Esophagus muscularis mucosa (tissue), 4 donors: ENCODE data around the gene TMEM127. TPM values are rescaled to one million over a fixed set of nuclear protein-coding genes. Genes with fewer than 3 reads are reported as not detected.

Source experiments
- DNase-seq: peaks from one replicate; pipeline ENCODE4 v3.0.0-alpha.2; 2017; ENCODE audit errors: extremely low spot score
- H3K27ac ChIP-seq, 4 donors: fragments of 200-600 bp; sonication (generic); replicated peaks in 1 of 4; 1 replicate in 3 of 4; 2 replicates in 1 of 4; pipeline ENCODE4 v1.5.1; 2016 to 2019; ENCODE audit warnings: mild to moderate bottlenecking in 1 of 4
- H3K27me3 ChIP-seq, 4 donors: fragments of 200-600 bp; sonication (generic); one replicate each; pipeline versions ENCODE4 v1.5.1 to v1.6.0; 2016 to 2019
- H3K36me3 ChIP-seq, 4 donors: fragments of 200-600 bp; sonication (generic); one replicate each; pipeline ENCODE4 v1.5.1; 2016 to 2019
- H3K4me1 ChIP-seq, 4 donors: fragments of 200-600 bp; sonication (generic); one replicate each; pipeline ENCODE4 v1.5.1; 2016 to 2019
- H3K4me3 ChIP-seq, 4 donors: fragments of 200-600 bp; sonication (generic); 1 replicate in 2 of 4; 2 replicates in 2 of 4; pipeline ENCODE4 v1.5.1; 2016 to 2019; ENCODE audit warnings: mild to moderate bottlenecking in 4 of 4, moderate library complexity in 1 of 4
- H3K9me3 ChIP-seq, 4 donors: fragments of 200-600 bp; sonication (generic); 1 replicate in 3 of 4; 2 replicates in 1 of 4; pipeline ENCODE4 v1.5.1; 2016 to 2019
- CTCF ChIP-seq, 3 experiments: fragments of 200-600 bp in 2 of 3; fragments of 450-650 bp in 1 of 3; sonication (generic) in 2 of 3; IDR thresholded peaks; one replicate each; pipeline ENCODE4 v1.5.1; 2017 to 2019; ENCODE audit warnings: antibody characterized with exemption in 3 of 3, mild to moderate bottlenecking in 2 of 3, moderate library complexity in 1 of 3
- EP300 ChIP-seq: sonication (generic); formaldehyde crosslinking; IDR thresholded peaks from one replicate; pipeline ENCODE4 v1.6.1; 2017; ENCODE audit warnings: antibody characterized with exemption
- POLR2A ChIP-seq: fragments of 450-650 bp; IDR thresholded peaks from one replicate; pipeline ENCODE4 v1.6.1; 2017; ENCODE audit warnings: antibody characterized with exemption, moderate library complexity, mild to moderate bottlenecking, low read depth
- POLR2AphosphoS5 ChIP-seq, 2 donors: sonication (generic); formaldehyde crosslinking; IDR thresholded peaks; one replicate each; pipeline ENCODE4 v1.6.1; 2017; ENCODE audit warnings: antibody characterized with exemption in 2 of 2
- WGBS: methylation state at CpG from one replicate; pipeline ENCODE4 v1.1.5; 2018; 5-methylcytosine and 5-hydroxymethylcytosine counted together
- intact Hi-C: fragments of 100-400 bp; cut with DNase I; formaldehyde crosslinking; loops from one replicate; pipeline ENCODE4 v1.15.1; 2023
- total RNA-seq, 4 donors: library from RNA; depleted of rRNA; stranded (reverse); fragments of >200 nt; gene quantifications; one replicate each; pipeline versions ENCODE4 v1.1.0 to v1.2.1, GENCODE V29; 2016

The TMEM127 gene
- total RNA-seq, 4 donors from 2014 or later: 42.8 to 72.0 (median 55.3) TPM

GRCh38 chr2:96273763-96274162 lies 8.0 kb upstream of the TMEM127 start:
- peaks cover 61 to 100% (median 94%) of the 10 kb centered on the region in 4 donors for H3K36me3 ChIP-seq
- no peak for DNase-seq
- WGBS: 58% methylated on average over 3 of the region's 3 CpGs
- intact Hi-C loops: no loop called here
- H3K4me1 ChIP-seq: no peaks in the 10 kb centered on the region
- H3K4me3 ChIP-seq: no peak overlapping the region
- H3K27me3 ChIP-seq: no peaks in the 10 kb centered on the region
- TF ChIP-seq POLR2AphosphoS5 (IDR thresholded peaks at IDR 0.05): no peak
- no peak for TF ChIP-seq POLR2A
- no peak for TF ChIP-seq CTCF (IDR thresholded peaks at IDR 0.05)
- no peak for TF ChIP-seq EP300
- H3K9me3 ChIP-seq: no peaks in the 10 kb centered on the region
- H3K27ac ChIP-seq: no peak overlapping the region

GRCh38 chr2:96271995-96272394 lies 6.2 kb upstream of the TMEM127 start:
- DNase-seq: no peak
- intact Hi-C loops: no loop called here
- TF ChIP-seq POLR2A: no peak
- no peak for TF ChIP-seq POLR2AphosphoS5 (IDR thresholded peaks at IDR 0.05)
- no peak for TF ChIP-seq EP300
- Histone ChIP-seq H3K36me3 (peaks cover 53 to 99% (median 91%) of the 10 kb centered on the region in 4 donors), H3K9me3 (no peaks in the 10 kb centered on the region), H3K4me3 (no peak overlapping the region), H3K27me3 (no peaks in the 10 kb centered on the region), H3K27ac (no peak overlapping the region), H3K4me1 (peaks cover 7 to 10% (median 8%) of the 10 kb centered on the region in 4 donors)
- WGBS: 85% methylated on average over 3 of the region's 3 CpGs

DNA sequence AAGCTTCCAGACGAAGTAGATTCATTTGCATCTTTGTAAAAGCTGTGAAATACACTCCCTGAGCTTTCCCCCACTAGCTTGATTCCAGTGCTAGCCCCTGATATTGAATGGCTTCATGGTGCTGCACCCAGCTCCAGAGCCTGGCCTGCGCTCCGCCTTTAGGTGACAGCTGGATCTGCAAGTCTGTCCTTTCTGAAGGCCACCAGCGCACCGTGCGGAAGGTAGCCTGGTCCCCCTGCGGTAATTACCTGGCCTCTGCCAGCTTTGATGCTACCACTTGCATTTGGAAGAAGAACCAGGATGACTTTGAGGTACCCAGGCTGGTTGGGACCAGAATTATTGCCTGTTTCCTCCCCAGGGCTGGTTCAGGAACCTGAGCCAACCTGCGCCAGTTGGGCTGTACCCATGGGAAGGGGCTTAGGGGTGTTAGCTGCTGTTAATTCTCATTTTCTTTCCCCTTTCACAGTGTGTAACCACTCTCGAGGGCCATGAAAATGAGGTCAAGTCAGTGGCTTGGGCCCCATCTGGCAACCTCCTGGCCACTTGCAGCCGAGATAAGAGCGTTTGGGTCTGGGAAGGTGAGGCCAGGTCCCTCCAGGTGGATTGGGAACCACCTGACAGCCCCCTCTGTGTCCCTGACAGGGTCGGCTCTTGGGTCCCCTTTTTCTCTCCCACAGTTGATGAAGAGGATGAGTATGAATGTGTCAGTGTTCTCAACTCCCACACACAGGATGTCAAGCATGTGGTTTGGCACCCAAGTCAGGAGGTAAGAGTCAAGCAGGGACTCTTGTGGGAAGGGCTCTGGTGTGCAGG lies 1.6 kb upstream of the TMEM127 start:
- 83% methylated on average over 12 of the region's 12 CpGs for WGBS
- Histone ChIP-seq H3K9me3 (no peaks in the 10 kb centered on the region), H3K27ac (peak overlapping the region in 1 of 4 donors; percentile 98), H3K4me3 (peak overlapping the region; percentile 88 to 97 (median 92)), H3K36me3 (peaks cover 24 to 68% (median 62%) of the 10 kb centered on the region in 4 donors), H3K27me3 (no peaks in the 10 kb centered on the region), H3K4me1 (peaks cover 29 to 46% (median 41%) of the 10 kb centered on the region in 4 donors)
- TF ChIP-seq CTCF (IDR thresholded peaks at IDR 0.05): peak in 1 of 3 experiments; percentile 15
- TF ChIP-seq POLR2A: no peak
- DNase-seq: no peak
- intact Hi-C loops: loop anchor here (5.0 to 10.0 kb wide), 2 partner anchors 40 to 67 kb away; partner anchors contain the start of genes NCAPH and SNRNP200

DNA sequence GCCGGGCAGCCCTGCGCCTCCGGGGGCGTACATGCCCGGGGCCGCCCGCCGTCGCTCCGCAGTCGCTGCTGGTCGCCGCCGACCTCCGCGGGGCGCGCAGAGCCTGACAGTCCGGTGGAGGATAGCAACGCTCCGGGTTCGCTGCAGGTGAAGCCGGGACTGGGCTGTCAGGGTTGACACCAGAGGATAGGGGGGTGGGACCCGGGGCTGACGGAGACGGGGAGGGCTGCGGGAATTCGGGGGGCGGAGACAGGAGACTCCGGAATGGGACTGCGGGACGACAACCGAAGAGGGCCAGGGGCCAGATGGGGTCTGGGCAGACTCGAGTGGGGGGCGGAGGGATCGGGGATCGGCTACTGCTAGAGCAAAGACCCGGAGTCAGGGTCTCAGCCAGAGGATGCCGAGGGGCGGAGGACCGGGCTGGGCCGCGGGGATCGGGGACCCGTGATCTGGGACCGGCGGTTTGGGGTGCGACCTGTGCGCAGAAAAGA lies 403 bp downstream of the TMEM127 start:
- TF ChIP-seq POLR2AphosphoS5 (IDR thresholded peaks at IDR 0.05) (no peak), POLR2A (no peak), EP300 (no peak), CTCF (IDR thresholded peaks at IDR 0.05) (no peak)
- DNase-seq: no peak
- under 1% methylated on average over 17 of the region's 49 CpGs for WGBS
- H3K27ac ChIP-seq: peak overlapping the region; percentile 92 to 98 (median 95)
- no peaks in the 10 kb centered on the region for H3K9me3 ChIP-seq
- intact Hi-C loops: loop anchor here (2.0 to 10.0 kb wide), 3 partner anchors 42 to 69 kb away; partner anchors contain the start of genes NCAPH, SNRNP200 and STARD7
- H3K36me3 ChIP-seq: peaks cover 19 to 57% (median 48%) of the 10 kb centered on the region in 4 donors
- H3K4me3 ChIP-seq: peak overlapping the region; percentile 88 to 97 (median 92)
- no peaks in the 10 kb centered on the region for H3K27me3 ChIP-seq
- H3K4me1 ChIP-seq: peaks cover 47 to 66% (median 61%) of the 10 kb centered on the region in 4 donors

DNA sequence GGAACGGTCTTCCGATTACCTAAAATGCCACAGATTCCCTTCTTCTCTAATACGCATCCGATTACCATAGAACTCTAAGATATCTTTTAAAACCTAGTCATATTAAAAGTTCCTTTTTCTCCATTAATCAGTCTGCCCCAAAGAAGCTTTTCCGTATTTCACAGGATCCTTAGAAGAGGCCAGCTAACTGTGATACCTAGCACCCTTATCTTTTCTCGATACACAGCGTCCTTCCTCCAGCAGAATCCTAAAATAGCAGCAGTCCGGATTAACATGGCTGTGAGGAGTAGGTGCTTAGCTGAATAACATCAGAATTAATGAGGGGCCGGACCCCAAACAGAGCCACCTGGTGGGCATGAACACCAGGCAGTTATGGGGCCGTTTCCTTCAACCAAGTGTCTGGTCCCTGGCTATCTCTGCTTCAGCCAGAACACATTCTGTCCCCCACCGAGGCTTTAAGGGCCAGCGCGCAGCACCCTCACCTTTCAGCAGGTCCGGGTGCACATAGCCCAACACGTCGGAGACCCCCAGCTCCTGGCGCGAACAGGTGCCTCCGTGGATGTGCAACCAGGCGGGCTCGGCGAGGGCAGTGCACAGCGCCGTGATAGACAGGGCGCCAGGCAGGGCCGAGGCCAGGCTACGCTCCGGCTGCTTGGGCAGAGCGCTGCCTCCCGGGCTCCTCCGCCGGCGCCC lies 995 bp downstream of the TMEM127 start:
- H3K36me3 ChIP-seq: peaks cover 19 to 51% (median 42%) of the 10 kb centered on the region in 4 donors
- intact Hi-C loops: loop anchor here (2.0 to 10.0 kb wide), 3 partner anchors 42 to 70 kb away; partner anchors contain the start of genes NCAPH, SNRNP200 and STARD7
- no peaks in the 10 kb centered on the region for H3K27me3 ChIP-seq
- DNase-seq: no peak
- peak overlapping the region; percentile 92 to 98 (median 95) for H3K27ac ChIP-seq
- peaks cover 52 to 72% (median 67%) of the 10 kb centered on the region in 4 donors for H3K4me1 ChIP-seq
- H3K9me3 ChIP-seq: no peaks in the 10 kb centered on the region
- no peak for TF ChIP-seq POLR2A
- peak in 1 of 3 experiments; percentile 22 for TF ChIP-seq CTCF (IDR thresholded peaks at IDR 0.05)
- 34% methylated on average over 11 of the region's 33 CpGs for WGBS
- peak overlapping the region; percentile 88 to 97 (median 92) for H3K4me3 ChIP-seq
